ENCODE results near the gene MRPL43. TPM values are rescaled to one million over a fixed set of nuclear protein-coding genes. Genes with fewer than 3 reads are reported as not detected.

Gene MRPL43
- total RNA-seq, 1 donor from 2014 or later: 44.2 TPM

DNA sequence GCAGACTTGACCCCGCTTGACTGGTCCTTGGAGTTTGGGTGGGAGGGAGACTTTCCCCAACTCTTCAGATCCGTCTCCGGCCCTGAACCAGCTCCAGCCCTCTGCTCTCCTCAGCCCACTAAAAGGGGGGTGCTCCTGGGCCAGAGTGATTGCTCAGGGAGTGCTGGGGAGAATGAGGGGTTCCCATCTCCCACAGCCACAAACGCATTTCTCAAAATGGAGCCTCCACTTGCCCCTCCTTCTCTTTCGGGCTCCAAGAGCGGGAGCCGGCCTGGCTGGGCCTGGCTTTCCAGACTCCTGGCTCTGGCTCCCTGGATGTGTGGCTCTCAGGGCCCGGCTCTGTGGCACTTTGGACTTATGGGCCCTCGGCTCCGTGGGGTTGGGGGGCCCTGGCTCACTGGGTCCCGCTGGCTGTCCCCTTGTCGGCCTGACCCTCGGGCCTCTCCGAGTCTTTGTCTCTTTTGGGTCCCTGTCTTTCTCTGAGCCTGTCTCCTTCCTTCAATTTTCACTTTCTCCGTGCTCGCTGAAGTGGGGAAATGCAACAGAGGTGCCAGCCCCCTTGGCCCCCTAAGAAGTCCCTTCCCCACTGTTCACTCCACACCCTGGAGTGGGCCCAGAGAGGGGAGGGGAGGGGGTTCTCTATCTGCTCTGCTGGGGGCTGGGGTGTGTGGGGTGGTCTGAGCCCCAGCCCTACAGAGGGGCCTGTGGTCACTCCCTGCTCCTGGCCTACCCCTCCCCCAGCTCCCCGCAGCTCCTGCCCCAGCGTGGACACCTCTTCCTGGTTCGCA lies 13.0 kb upstream of the MRPL43 start:
- Mint-ChIP-seq H3K9me3 (no peaks in the 10 kb centered on the region), H3K4me1 (peaks cover 30% of the 10 kb centered on the region), H3K27ac (no peak overlapping the region), H3K4me3 (peak overlapping the region; percentile 63), H3K36me3 (ENCODE audit: low read depth) (peaks cover 14% of the 10 kb centered on the region), H3K27me3 (no peaks in the 10 kb centered on the region)
- DNase-seq (no peak), ATAC-seq (ENCODE audit: low read depth) (no peak)
- TF ChIP-seq, protein P1, sequence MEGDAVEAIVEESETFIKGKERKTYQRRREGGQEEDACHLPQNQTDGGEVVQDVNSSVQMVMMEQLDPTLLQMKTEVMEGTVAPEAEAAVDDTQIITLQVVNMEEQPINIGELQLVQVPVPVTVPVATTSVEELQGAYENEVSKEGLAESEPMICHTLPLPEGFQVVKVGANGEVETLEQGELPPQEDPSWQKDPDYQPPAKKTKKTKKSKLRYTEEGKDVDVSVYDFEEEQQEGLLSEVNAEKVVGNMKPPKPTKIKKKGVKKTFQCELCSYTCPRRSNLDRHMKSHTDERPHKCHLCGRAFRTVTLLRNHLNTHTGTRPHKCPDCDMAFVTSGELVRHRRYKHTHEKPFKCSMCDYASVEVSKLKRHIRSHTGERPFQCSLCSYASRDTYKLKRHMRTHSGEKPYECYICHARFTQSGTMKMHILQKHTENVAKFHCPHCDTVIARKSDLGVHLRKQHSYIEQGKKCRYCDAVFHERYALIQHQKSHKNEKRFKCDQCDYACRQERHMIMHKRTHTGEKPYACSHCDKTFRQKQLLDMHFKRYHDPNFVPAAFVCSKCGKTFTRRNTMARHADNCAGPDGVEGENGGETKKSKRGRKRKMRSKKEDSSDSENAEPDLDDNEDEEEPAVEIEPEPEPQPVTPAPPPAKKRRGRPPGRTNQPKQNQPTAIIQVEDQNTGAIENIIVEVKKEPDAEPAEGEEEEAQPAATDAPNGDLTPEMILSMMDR (IDR thresholded peaks at IDR 0.05): no peak
- intact Hi-C loops (cut with micrococcal nuclease): no loop called here
- POLR2A ChIA-PET: interaction anchor here (1.3 to 4.5 kb wide), 2 partner anchors 13 to 31 kb away, joined by 7 to 54 read pairs; partner anchors contain the start of genes MRPL43, PDZD7, SFXN3 and TWNK
- CTCF ChIA-PET: interaction anchor here (3.3 kb wide), 1 partner anchor 14 kb away, joined by 11 read pairs; no protein-coding TSS in a partner anchor

DNA sequence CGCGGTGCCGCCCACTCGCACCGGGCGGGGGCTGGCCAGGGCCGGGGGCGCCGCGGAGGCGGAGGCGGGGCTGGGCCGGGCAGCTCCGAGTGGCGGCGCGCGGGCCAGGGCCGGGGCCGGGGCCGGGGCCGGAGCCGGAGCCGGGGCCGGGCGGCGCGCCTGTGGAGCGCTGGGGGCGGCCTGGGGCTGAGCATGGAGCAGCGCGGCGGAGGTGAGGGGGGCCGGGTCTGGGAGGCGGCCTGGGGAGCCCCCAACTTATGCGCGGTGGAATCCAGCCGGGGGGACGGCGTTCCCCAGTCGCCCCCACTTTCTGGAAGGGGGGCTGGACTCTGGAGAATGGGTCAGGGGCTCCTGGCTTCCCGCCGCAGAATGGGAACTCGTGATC lies 12.4 kb upstream of the MRPL43 start, which contains the start of gene LZTS2:
Gene LZTS2 (plus strand): TSS at position 67 of the 385 bp plus-strand sequence. CDS start 2,731 bp downstream, outside the sequence.
- ChIA-PET POLR2A (interaction anchor here (1.3 to 4.5 kb wide), 2 partner anchors 13 to 31 kb away, joined by 7 to 54 read pairs; partner anchors contain the start of genes MRPL43, PDZD7, SFXN3 and TWNK), CTCF (interaction anchor here (0.7 kb wide), 1 partner anchor 15 kb away, joined by 4 read pairs; no protein-coding TSS in a partner anchor)
- peaks cover 30% of the 10 kb centered on the region for H3K4me1 Mint-ChIP-seq
- peak within 1 kb of the TSS; percentile 87 for H3K4me3 Mint-ChIP-seq
- H3K36me3 Mint-ChIP-seq (ENCODE audit: low read depth): peaks cover 14% of the 10 kb centered on the region
- H3K27ac Mint-ChIP-seq: peak within 1 kb of the TSS; percentile 88
- TF ChIP-seq, protein P1 (IDR thresholded peaks at IDR 0.05): no peak
- no peaks in the 10 kb centered on the region for H3K9me3 Mint-ChIP-seq
- ATAC-seq (ENCODE audit: low read depth) (no peak), DNase-seq (no peak)
- no peaks in the 10 kb centered on the region for H3K27me3 Mint-ChIP-seq
- intact Hi-C loops (cut with micrococcal nuclease): loop anchor here (1.0 to 5.0 kb wide), 6 partner anchors 14 to 1643 kb away; partner anchors contain the start of genes HIF1AN, PDZD7, SFXN3 and TRIM8

DNA sequence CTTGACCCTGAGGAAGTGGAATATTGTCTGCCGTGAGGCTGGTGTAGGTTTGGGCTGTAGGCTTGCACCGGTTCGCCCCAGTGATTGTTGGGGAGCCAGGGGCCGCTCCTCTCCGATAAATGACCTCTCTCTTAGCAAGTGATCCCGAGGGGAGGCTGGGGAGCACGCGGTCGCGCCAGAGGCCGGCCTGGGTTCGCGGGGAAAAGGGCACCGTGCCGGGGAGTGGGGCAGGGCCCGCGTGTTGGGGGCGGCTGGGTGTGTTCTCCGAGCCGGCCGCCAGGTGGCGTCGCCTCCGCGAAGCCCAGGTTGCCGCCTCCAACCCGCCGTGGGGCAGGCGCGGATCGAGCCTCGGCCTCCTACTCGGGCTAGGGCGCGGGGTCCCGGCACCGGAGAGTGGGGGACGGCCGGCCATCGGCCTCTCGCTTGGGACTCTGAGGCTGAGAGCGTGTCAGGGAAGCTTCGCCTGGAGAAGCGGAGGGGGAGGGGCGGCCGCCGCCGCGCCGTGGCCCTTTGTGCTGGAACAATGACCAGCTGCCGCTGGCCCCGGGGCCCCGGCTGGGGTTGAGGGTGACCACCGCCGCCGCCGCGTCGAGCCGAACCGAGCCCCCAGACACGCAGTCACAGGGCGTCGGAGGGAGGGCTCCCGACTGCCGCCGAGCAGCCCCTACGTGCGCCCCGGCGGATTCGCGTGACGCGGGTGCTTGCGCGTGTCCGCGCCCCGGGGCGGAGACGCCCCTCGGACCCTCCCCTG lies 11.9 kb upstream of the MRPL43 start:
- H3K27me3 Mint-ChIP-seq: no peaks in the 10 kb centered on the region
- TF ChIP-seq, protein P1 (IDR thresholded peaks at IDR 0.05): peak; percentile 80
- H3K4me3 Mint-ChIP-seq: peak overlapping the region; percentile 87
- POLR2A ChIA-PET: interaction anchor here (1.2 to 4.5 kb wide), 3 partner anchors 12 to 32 kb away, joined by 3 to 54 read pairs (median 7); partner anchors contain the start of genes MRPL43, PDZD7, SFXN3 and TWNK
- intact Hi-C loops (cut with micrococcal nuclease): loop anchor here (1.0 to 5.0 kb wide), 6 partner anchors 14 to 1643 kb away; partner anchors contain the start of genes HIF1AN, PDZD7, SFXN3 and TRIM8
- DNase-seq: peak; percentile 85
- peak; percentile 63 for ATAC-seq (ENCODE audit: low read depth)
- peak overlapping the region; percentile 88 for H3K27ac Mint-ChIP-seq
- peaks cover 18% of the 10 kb centered on the region for H3K36me3 Mint-ChIP-seq (ENCODE audit: low read depth)
- peaks cover 30% of the 10 kb centered on the region for H3K4me1 Mint-ChIP-seq
- CTCF ChIA-PET: interaction anchor here (0.7 to 3.3 kb wide), 5 partner anchors 8 to 17 kb away, joined by 4 to 34 read pairs (median 9); partner anchors contain the start of genes MRPL43 and TWNK
- H3K9me3 Mint-ChIP-seq: no peaks in the 10 kb centered on the region

DNA sequence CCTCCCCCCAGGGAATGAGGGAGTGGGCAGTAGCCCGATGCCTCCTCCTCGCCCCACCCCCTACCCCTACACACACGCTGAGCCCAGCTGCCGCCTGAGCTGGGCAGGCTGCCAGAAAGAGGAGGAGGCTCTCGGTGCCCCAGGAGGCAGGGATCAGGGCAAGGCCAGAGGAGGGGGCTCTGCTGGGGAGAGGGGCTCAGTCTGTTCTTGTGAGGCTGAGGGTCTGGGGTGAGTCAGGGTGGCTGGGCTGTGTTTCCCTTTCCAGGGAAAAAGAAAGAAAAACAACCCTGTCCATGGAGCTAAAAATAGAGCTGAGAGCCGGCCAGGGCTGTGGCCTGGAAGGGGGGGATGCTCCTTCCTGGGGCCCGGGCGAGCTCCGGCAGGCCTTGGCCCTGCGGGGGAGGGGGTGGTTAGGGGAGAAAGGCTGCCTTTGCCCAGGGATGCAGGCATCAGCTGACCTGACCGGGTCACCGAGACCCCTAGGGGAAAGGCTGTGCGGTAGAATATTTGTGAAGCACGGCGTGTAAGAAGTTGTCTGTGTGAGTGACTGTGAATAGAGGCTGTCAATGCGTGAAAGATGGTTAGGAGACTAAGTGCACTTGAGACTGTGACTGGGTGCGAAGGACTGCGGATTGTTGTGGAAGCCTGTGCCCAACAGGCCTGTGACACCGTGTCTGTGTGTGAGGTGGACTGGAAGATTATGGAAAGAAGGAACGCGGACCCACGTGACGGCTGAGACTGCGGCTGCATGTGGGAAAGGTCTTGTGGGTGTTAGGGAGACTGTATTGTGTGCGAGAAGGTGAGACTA lies 11.1 kb upstream of the MRPL43 start:
- CTCF ChIA-PET: interaction anchor here (0.9 to 3.3 kb wide), 9 partner anchors 9 to 172 kb away, joined by 3 to 34 read pairs (median 7); partner anchors contain the start of genes KAZALD1, MRPL43 and TWNK
- POLR2A ChIA-PET: interaction anchor here (0.6 to 4.5 kb wide), 11 partner anchors 11 to 1716 kb away, joined by 3 to 54 read pairs (median 4); partner anchors contain the start of genes ARL3, HIF1AN, KAZALD1 and MRPL43
- intact Hi-C loops (cut with micrococcal nuclease): loop anchor here (2.0 to 5.0 kb wide), 5 partner anchors 32 to 1644 kb away; partner anchors contain the start of genes HIF1AN, PDZD7, SFXN3 and TRIM8
- no peaks in the 10 kb centered on the region for H3K27me3 Mint-ChIP-seq
- DNase-seq (peak; percentile 60), ATAC-seq (ENCODE audit: low read depth) (peak; percentile 26)
- H3K36me3 Mint-ChIP-seq (ENCODE audit: low read depth): peaks cover 20% of the 10 kb centered on the region
- H3K9me3 Mint-ChIP-seq: no peaks in the 10 kb centered on the region
- TF ChIP-seq, protein P1 (IDR thresholded peaks at IDR 0.05): no peak
- H3K4me1 Mint-ChIP-seq: peaks cover 30% of the 10 kb centered on the region
- H3K4me3 Mint-ChIP-seq: peak overlapping the region; percentile 87
- H3K27ac Mint-ChIP-seq: peak overlapping the region; percentile 88
